Hematopoietic multipotent progenitor cell treated with erythropoietin and hydrocortisone succinate and interleukin-3 and kit ligand, for 4 days (in vitro differentiated cells): ENCODE measurements around the gene LIME1.

Source experiments
- DNase-seq: peaks from one replicate; pipeline ENCODE4 v3.0.0-alpha.2; 2015

LIME1 gene

GRCh38 chr20:63751471-63752271 lies 15.2 kb downstream of the LIME1 start:
- no peak for DNase-seq

- DNase-seq, result no peak
Measured at GRCh38 chr20:63752411-63753101, 16.1 kb downstream of the LIME1 start.

GRCh38 chr20:63753381-63753780 lies 16.9 kb downstream of the LIME1 start:
- DNase-seq, result no peak

- no peak for DNase-seq
Measured at GRCh38 chr20:63754008-63754407, 17.5 kb downstream of the LIME1 start.

- DNase-seq, result no peak
Measured at GRCh38 chr20:63755933-63756647, 19.6 kb downstream of the LIME1 start.

GRCh38 chr20:63756648-63756991 lies 20.2 kb downstream of the LIME1 start:
- DNase-seq, result peak; percentile 67

GRCh38 chr20:63758152-63758551 lies 21.7 kb downstream of the LIME1 start:
- DNase-seq, result no peak

- no peak for DNase-seq
Measured at GRCh38 chr20:63759377-63759901, 23.0 kb downstream of the LIME1 start.

GRCh38 chr20:63765082-63765873 lies 28.8 kb downstream of the LIME1 start:
- DNase-seq, result no peak

GRCh38 chr20:63765902-63766301 lies 29.4 kb downstream of the LIME1 start:
- DNase-seq, result peak; percentile 62

- no peak for DNase-seq
Measured at GRCh38 chr20:63766695-63767426, 30.4 kb downstream of the LIME1 start.

GRCh38 chr20:63767456-63767855 lies 31.0 kb downstream of the LIME1 start:
- no peak for DNase-seq

- no peak for DNase-seq
Measured at GRCh38 chr20:63767886-63768285, 31.4 kb downstream of the LIME1 start.

- no peak for DNase-seq
Measured at GRCh38 chr20:63768591-63769515, 32.4 kb downstream of the LIME1 start.

- DNase-seq, result no peak
Measured at GRCh38 chr20:63769891-63770474, 33.5 kb downstream of the LIME1 start.

- no peak for DNase-seq
Measured at GRCh38 chr20:63771046-63771707, 34.7 kb downstream of the LIME1 start.

- DNase-seq, result no peak
Measured at GRCh38 chr20:63772781-63773518, 36.5 kb downstream of the LIME1 start.

GRCh38 chr20:63773571-63774241 lies 37.2 kb downstream of the LIME1 start:
- no peak for DNase-seq

- no peak for DNase-seq
Measured at GRCh38 chr20:63774306-63774705, 37.8 kb downstream of the LIME1 start.
